Lung (tissue), 12 donors: ENCODE results near the gene KIRREL1. TPM values are rescaled to one million over a fixed set of nuclear protein-coding genes. Genes with fewer than 3 reads are reported as not detected.

ENCODE experiments used
- ATAC-seq: fragments of 200-7000 bp; cut with Tn5 transposase; one replicate; pipeline ENCODE4 v1.9.1; 2020; ENCODE audit warnings: moderate number of reproducible peaks; ENCODE audit not compliant: insufficient read depth, low FRiP score
- DNase-seq, 3 donors: peaks; one replicate each; pipeline ENCODE4 v3.0.0-alpha.2; 2013 to 2017
- H3K27ac ChIP-seq, 2 donors: one replicate each; pipeline ENCODE4 v1.5.1; 2013; ENCODE audit warnings: mild to moderate bottlenecking in 2 of 2, moderate library complexity in 2 of 2, control low read depth in 1 of 2, inconsistent platforms in 1 of 2, low read depth in 1 of 2, low read length in 1 of 2
- H3K27me3 ChIP-seq, 3 donors: one replicate each; pipeline ENCODE4 v1.5.1; 2013; ENCODE audit warnings: low read length in 2 of 3; ENCODE audit not compliant: control insufficient read depth in 3 of 3, insufficient read depth in 3 of 3
- H3K36me3 ChIP-seq, 4 donors: one replicate each; pipeline ENCODE4 v1.5.1; 2013; ENCODE audit warnings: low read length in 4 of 4, mild to moderate bottlenecking in 1 of 4, moderate library complexity in 1 of 4; ENCODE audit not compliant: control insufficient read depth in 4 of 4, insufficient read depth in 4 of 4
- H3K4me1 ChIP-seq, 5 donors: one replicate each; pipeline ENCODE4 v1.5.1; 2013; ENCODE audit warnings: low read length in 5 of 5, mild to moderate bottlenecking in 2 of 5, moderate library complexity in 1 of 5; ENCODE audit not compliant: control insufficient read depth in 5 of 5, insufficient read depth in 5 of 5
- H3K4me3 ChIP-seq: one replicate; pipeline ENCODE4 v1.5.1; 2013; ENCODE audit warnings: mild to moderate bottlenecking, control low read depth, moderate library complexity
- H3K9ac ChIP-seq, 2 donors: one replicate each; pipeline ENCODE4 v1.5.1; 2013; ENCODE audit warnings: low read length in 2 of 2, control low read depth in 1 of 2; ENCODE audit not compliant: insufficient read depth in 1 of 2
- H3K9me3 ChIP-seq, 4 donors: one replicate each; pipeline ENCODE4 v1.5.1; 2013; ENCODE audit warnings: low read length in 3 of 4, mild to moderate bottlenecking in 1 of 4, moderate library complexity in 1 of 4; ENCODE audit not compliant: control insufficient read depth in 4 of 4, insufficient read depth in 3 of 4
- CTCF ChIP-seq: IDR thresholded peaks from 2 replicates; pipeline ENCODE4 v1.5.1; 2012; ENCODE audit warnings: mild to moderate bottlenecking; ENCODE audit errors: control extremely low read depth, extremely low read depth
- WGBS, 2 donors: extraction: QIAGEN DNeasy Blood & Tissue Kit; methylation state at CpG; one replicate each; pipeline ENCODE4 v1.1.7; 2013; 5-methylcytosine and 5-hydroxymethylcytosine counted together
- polyA plus RNA-seq, 2 donors: library from polyadenylated mRNA; stranded (reverse); fragments of 200-250 nt; gene quantifications; one replicate each; pipeline ENCODE4 v1.2.1, GENCODE V29; 2013
- total RNA-seq, 2 donors: library from RNA; depleted of rRNA in 1 of 2; stranded (reverse); fragments of >200 nt in 1 of 2; gene quantifications; one replicate each; pipeline ENCODE4 v1.2.1, GENCODE V29; 2014 to 2021
- donor health status: control.
- donor health status: control.
- donor health status: Bipolar disorder and iron deficiency.
- donor health status: healthy.
- donor health status: DM: yes; HTN: yes; CAD: no.

The KIRREL1 gene
- total and polyA plus RNA-seq, 4 donors = 7.5 to 41.8 (median 26.5) TPM

- ATAC-seq (no peak), DNase-seq (no peak)
- no peaks in the 10 kb centered on the region for H3K9me3 ChIP-seq
- peaks cover 0 to 7% (median 0%) of the 10 kb centered on the region in 3 donors for H3K27me3 ChIP-seq
- peaks cover 0 to 3% (median 0%) of the 10 kb centered on the region in 5 donors for H3K4me1 ChIP-seq
- H3K4me3 ChIP-seq = no peak overlapping the region
- no peak overlapping the region for H3K9ac ChIP-seq
- no peak overlapping the region for H3K27ac ChIP-seq
- TF ChIP-seq CTCF = no peak
- H3K36me3 ChIP-seq = no peaks in the 10 kb centered on the region
- 86 to 98% methylated on average over 2 of the region's 2 CpGs for WGBS, 2 donors
Measured at GRCh38 chr1:157960773-157961172, 32.7 kb upstream of the KIRREL1 start.

GRCh38 chr1:157961805-157962762 is 31.4 kb upstream of the KIRREL1 start:
- Histone ChIP-seq H3K27ac (no peak overlapping the region), H3K36me3 (no peaks in the 10 kb centered on the region), H3K4me1 (peaks cover 0 to 5% (median 0%) of the 10 kb centered on the region in 5 donors), H3K9ac (no peak overlapping the region), H3K4me3 (no peak overlapping the region), H3K27me3 (peaks cover 0 to 7% (median 0%) of the 10 kb centered on the region in 3 donors), H3K9me3 (peaks cover 0 to under 1% (median 0%) of the 10 kb centered on the region in 4 donors)
- WGBS, 2 donors = 58 to 77% methylated on average over 11 of the region's 11 CpGs
- DNase-seq = no peak
- TF ChIP-seq CTCF = no peak
- ATAC-seq = no peak

GRCh38 chr1:157963713-157964112 is 29.7 kb upstream of the KIRREL1 start:
- H3K4me3 ChIP-seq = no peak overlapping the region
- H3K36me3 ChIP-seq = no peaks in the 10 kb centered on the region
- WGBS, 2 donors = 12% methylated on average over 5 of the region's 5 CpGs
- H3K9me3 ChIP-seq = peaks cover 0 to 4% (median 0%) of the 10 kb centered on the region in 4 donors
- TF ChIP-seq CTCF = peak; percentile 74
- H3K27ac ChIP-seq = no peak overlapping the region
- H3K27me3 ChIP-seq = peaks cover 0 to 4% (median 0%) of the 10 kb centered on the region in 3 donors
- H3K9ac ChIP-seq = no peak overlapping the region
- ATAC-seq (peak; percentile 65), DNase-seq (peak; percentile 81 to 83 (median 81))
- H3K4me1 ChIP-seq = peaks cover 0 to 8% (median 5%) of the 10 kb centered on the region in 5 donors
